H9 (cell line): ENCODE data around the gene SPTBN2. TPM values are rescaled to one million over a fixed set of nuclear protein-coding genes. Genes with fewer than 3 reads are reported as not detected.

Experiments used
- DNase-seq: peaks from one replicate; pipeline ENCODE4 v3.0.0-alpha.2; 2017
- H2AFZ ChIP-seq: one replicate; pipeline ENCODE4 v1.6.1; 2013; ENCODE audit warnings: mild to moderate bottlenecking, low read length, control low read depth, moderate library complexity
- H2AK5ac ChIP-seq: 2 replicates; pipeline ENCODE4 v1.6.1; 2013; ENCODE audit warnings: low read length, control low read depth, mixed read lengths; ENCODE audit not compliant: insufficient read length
- H2BK120ac ChIP-seq: one replicate; pipeline ENCODE4 v1.6.1; 2013; ENCODE audit warnings: low read depth, mild to moderate bottlenecking, low read length, control low read depth, inconsistent platforms; ENCODE audit not compliant: poor library complexity, severe bottlenecking
- H2BK12ac ChIP-seq: 2 replicates; pipeline ENCODE4 v1.6.1; 2013; ENCODE audit warnings: low read length, control low read depth, mixed read lengths, low read depth; ENCODE audit not compliant: insufficient read length
- H2BK15ac ChIP-seq: 2 replicates; pipeline ENCODE4 v1.6.1; 2013; ENCODE audit warnings: low read depth, low read length, control low read depth
- H2BK20ac ChIP-seq: one replicate; pipeline ENCODE4 v1.6.1; 2013; ENCODE audit warnings: low read depth, mild to moderate bottlenecking, low read length, control low read depth, inconsistent platforms; ENCODE audit not compliant: poor library complexity, severe bottlenecking
- H2BK5ac ChIP-seq: 2 replicates; pipeline ENCODE4 v1.6.1; 2013; ENCODE audit warnings: low read length, control low read depth, mixed read lengths; ENCODE audit not compliant: insufficient read length
- H3K14ac ChIP-seq: 2 replicates; pipeline ENCODE4 v1.6.1; 2013; ENCODE audit warnings: low read length, control low read depth; ENCODE audit not compliant: insufficient read depth
- H3K18ac ChIP-seq: 2 replicates; pipeline ENCODE4 v1.6.1; 2013; ENCODE audit warnings: low read depth, mild to moderate bottlenecking, mixed read lengths, low read length, control low read depth; ENCODE audit not compliant: insufficient read length
- H3K23ac ChIP-seq: 2 replicates; pipeline ENCODE4 v1.6.1; 2013; ENCODE audit warnings: low read length, control low read depth, mixed read lengths, low read depth; ENCODE audit not compliant: insufficient read length
- H3K23me2 ChIP-seq: 2 replicates; pipeline ENCODE4 v1.6.1; 2013; ENCODE audit warnings: low read depth, mild to moderate bottlenecking, mixed read lengths, low read length, control low read depth; ENCODE audit not compliant: insufficient read length, poor library complexity, severe bottlenecking
- H3K27ac ChIP-seq: 2 replicates; pipeline ENCODE4 v1.5.1; 2013; ENCODE audit warnings: low read length, control low read depth, mixed read lengths, low read depth; ENCODE audit not compliant: insufficient read length
- H3K27me3 ChIP-seq: 2 replicates; pipeline ENCODE4 v1.6.1; 2013; ENCODE audit warnings: low read length, control low read depth, inconsistent platforms; ENCODE audit not compliant: insufficient read depth
- H3K4ac ChIP-seq: 2 replicates; pipeline ENCODE4 v1.6.1; 2013; ENCODE audit warnings: low read depth, mild to moderate bottlenecking, control low read depth, inconsistent platforms, low read length, moderate library complexity
- H3K4me1 ChIP-seq: 2 replicates; pipeline ENCODE4 v1.6.1; 2013; ENCODE audit warnings: low read length, control low read depth, inconsistent platforms; ENCODE audit not compliant: insufficient read depth
- H3K4me2 ChIP-seq: 2 replicates; pipeline ENCODE4 v1.6.1; 2013; ENCODE audit warnings: low read length, control low read depth, mixed read lengths; ENCODE audit not compliant: insufficient read length, insufficient read depth
- H3K56ac ChIP-seq: 2 replicates; pipeline ENCODE4 v1.6.1; 2013; ENCODE audit warnings: low read depth, mild to moderate bottlenecking, mixed read lengths, low read length, control low read depth; ENCODE audit not compliant: insufficient read length
- H3K79me1 ChIP-seq: 2 replicates; pipeline ENCODE4 v1.6.1; 2013; ENCODE audit warnings: low read depth, mild to moderate bottlenecking, moderate library complexity, low read length, control low read depth, inconsistent platforms; ENCODE audit not compliant: insufficient read depth, poor library complexity, severe bottlenecking
- H3K79me2 ChIP-seq: 2 replicates; pipeline ENCODE4 v1.6.1; 2013; ENCODE audit warnings: low read length, control low read depth, inconsistent platforms; ENCODE audit not compliant: insufficient read depth
- H3K9ac ChIP-seq: 2 replicates; pipeline ENCODE4 v1.6.1; 2013; ENCODE audit warnings: low read length, control low read depth, mixed read lengths; ENCODE audit not compliant: insufficient read length; ENCODE audit errors: extremely low read depth
- H3K9me3 ChIP-seq: one replicate; pipeline ENCODE4 v1.6.1; 2013; ENCODE audit warnings: low read depth, low read length, inconsistent platforms; ENCODE audit not compliant: control insufficient read depth
- H3T11ph ChIP-seq: one replicate; pipeline ENCODE4 v1.6.1; 2013; ENCODE audit warnings: mild to moderate bottlenecking, low read length, control low read depth, inconsistent platforms
- H4K20me1 ChIP-seq: one replicate; pipeline ENCODE4 v1.6.1; 2013; ENCODE audit not compliant: control insufficient read depth, insufficient read length, insufficient read depth
- H4K5ac ChIP-seq: 2 replicates; pipeline ENCODE4 v1.6.1; 2013; ENCODE audit warnings: low read depth, mild to moderate bottlenecking, mixed read lengths, low read length, control low read depth; ENCODE audit not compliant: insufficient read length
- H4K8ac ChIP-seq: replicated peaks from 2 replicates; pipeline ENCODE4 v1.6.1; 2013; ENCODE audit warnings: low read length, control low read depth, mixed read lengths, low read depth; ENCODE audit not compliant: insufficient read length
- H4K91ac ChIP-seq: 2 replicates; pipeline ENCODE4 v1.6.1; 2013; ENCODE audit warnings: low read depth, mild to moderate bottlenecking, moderate library complexity, mixed read lengths, low read length, control low read depth; ENCODE audit not compliant: insufficient read length
- H3K27ac Mint-ChIP-seq, 3 experiments: 2 replicates in 2 of 3; 3 replicates in 1 of 3; pipeline ENCODE4 v1.8.0; 2020 to 2021; ENCODE audit warnings: mixed read lengths in 3 of 3, mild to moderate bottlenecking in 1 of 3, moderate library complexity in 1 of 3
- H3K27me3 Mint-ChIP-seq: 2 replicates; pipeline ENCODE4 v1.8.0; 2021; ENCODE audit warnings: low read depth, mild to moderate bottlenecking, moderate library complexity, mixed read lengths
- H3K36me3 Mint-ChIP-seq, 3 experiments: 2 replicates in 2 of 3; 3 replicates in 1 of 3; pipeline ENCODE4 v1.8.0; 2020 to 2021; ENCODE audit warnings: low read depth in 3 of 3, mixed read lengths in 3 of 3; ENCODE audit not compliant: insufficient read depth in 1 of 3
- H3K4me1 Mint-ChIP-seq, 2 experiments: 2 replicates each; pipeline ENCODE4 v1.8.0; 2020; ENCODE audit warnings: mixed read lengths in 2 of 2
- H3K4me3 Mint-ChIP-seq, 2 experiments: 2 replicates in 1 of 2; 3 replicates in 1 of 2; pipeline ENCODE4 v1.8.0; 2020 to 2021; ENCODE audit warnings: mild to moderate bottlenecking in 2 of 2, mixed read lengths in 2 of 2, moderate library complexity in 1 of 2
- H3K9me3 Mint-ChIP-seq, 2 experiments: 2 replicates in 1 of 2; 3 replicates in 1 of 2; pipeline ENCODE4 v1.8.0; 2020; ENCODE audit warnings: mild to moderate bottlenecking in 2 of 2, mixed read lengths in 2 of 2, moderate library complexity in 1 of 2
- WGBS: extraction: QIAGEN DNeasy Blood & Tissue Kit; methylation state at CpG from one replicate; pipeline ENCODE4 v1.1.7; 2013; ENCODE audit warnings: missing lambda C conversion rate, low lambda C conversion rate, mixed read lengths; ENCODE audit not compliant: insufficient read length; ENCODE audit errors: extremely low coverage; 5-methylcytosine and 5-hydroxymethylcytosine counted together
- total RNA-seq: library from RNA; stranded (reverse); gene quantifications from 2 replicates; pipeline ENCODE4 v1.2.1, GENCODE V29; 2021
- TF ChIP-seq, protein P1 (sequence below): fragments of 200-600 bp; sonication (generic); conservative IDR thresholded peaks from 3 replicates; pipeline ENCODE4 v1.8.0; 2021; ENCODE audit warnings: antibody characterized with exemption, mild to moderate bottlenecking

SPTBN2 gene
- total RNA-seq, 1 experiment from 2014 or later: 80.4 TPM

DNA sequence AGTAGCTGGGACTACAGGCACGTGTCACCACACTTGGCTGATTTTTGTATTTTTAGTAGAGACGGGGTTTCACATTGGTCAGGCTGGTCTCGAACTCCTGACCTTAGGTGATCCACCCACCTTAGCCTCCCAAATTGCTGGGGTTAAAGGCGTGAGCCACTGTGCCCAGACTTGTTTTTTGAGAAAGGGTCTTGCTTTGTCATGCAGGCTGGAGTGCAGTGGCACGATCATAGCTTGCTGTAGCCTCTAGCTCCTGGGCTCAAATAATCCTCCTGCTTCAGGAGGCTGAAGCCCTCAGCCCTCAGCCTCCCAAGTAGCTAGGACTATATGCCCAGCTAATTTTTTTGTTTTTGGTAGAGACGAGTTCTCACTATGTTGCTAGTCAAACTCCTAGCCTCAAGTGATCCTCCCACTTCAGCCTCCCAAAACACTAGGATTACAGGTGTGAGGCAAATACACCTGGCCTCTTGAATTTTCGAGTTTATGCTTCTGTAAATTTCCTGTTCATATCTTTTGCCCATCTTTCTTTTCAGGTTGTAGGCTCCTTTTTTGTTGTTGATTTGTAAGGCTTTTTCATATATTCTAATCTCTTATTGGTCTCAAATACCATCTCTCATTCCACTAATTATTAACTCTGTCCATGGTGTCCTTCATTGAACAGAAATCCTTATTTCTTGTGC, 47.9 kb downstream of the SPTBN2 start:
- no peak overlapping the region for H2BK20ac ChIP-seq
- H3T11ph ChIP-seq: no peak overlapping the region
- no peak overlapping the region for H4K5ac ChIP-seq
- H3K9ac ChIP-seq: no peak overlapping the region
- H3K18ac ChIP-seq: no peak overlapping the region
- H3K4me1 ChIP-seq: no peaks in the 10 kb centered on the region; the same call in 1 of the 2 replicates
- H2BK15ac ChIP-seq: no peak overlapping the region
- H3K23ac ChIP-seq: no peak overlapping the region
- TF ChIP-seq, protein P1, sequence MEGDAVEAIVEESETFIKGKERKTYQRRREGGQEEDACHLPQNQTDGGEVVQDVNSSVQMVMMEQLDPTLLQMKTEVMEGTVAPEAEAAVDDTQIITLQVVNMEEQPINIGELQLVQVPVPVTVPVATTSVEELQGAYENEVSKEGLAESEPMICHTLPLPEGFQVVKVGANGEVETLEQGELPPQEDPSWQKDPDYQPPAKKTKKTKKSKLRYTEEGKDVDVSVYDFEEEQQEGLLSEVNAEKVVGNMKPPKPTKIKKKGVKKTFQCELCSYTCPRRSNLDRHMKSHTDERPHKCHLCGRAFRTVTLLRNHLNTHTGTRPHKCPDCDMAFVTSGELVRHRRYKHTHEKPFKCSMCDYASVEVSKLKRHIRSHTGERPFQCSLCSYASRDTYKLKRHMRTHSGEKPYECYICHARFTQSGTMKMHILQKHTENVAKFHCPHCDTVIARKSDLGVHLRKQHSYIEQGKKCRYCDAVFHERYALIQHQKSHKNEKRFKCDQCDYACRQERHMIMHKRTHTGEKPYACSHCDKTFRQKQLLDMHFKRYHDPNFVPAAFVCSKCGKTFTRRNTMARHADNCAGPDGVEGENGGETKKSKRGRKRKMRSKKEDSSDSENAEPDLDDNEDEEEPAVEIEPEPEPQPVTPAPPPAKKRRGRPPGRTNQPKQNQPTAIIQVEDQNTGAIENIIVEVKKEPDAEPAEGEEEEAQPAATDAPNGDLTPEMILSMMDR: no peak
- no peaks in the 10 kb centered on the region for H3K9me3 Mint-ChIP-seq
- H3K23me2 ChIP-seq: peaks cover 14% of the 10 kb centered on the region
- peaks cover 10 to 31% (median 28%) of the 10 kb centered on the region in 3 experiments for H3K36me3 Mint-ChIP-seq
- H3K79me1 ChIP-seq: no peaks in the 10 kb centered on the region
- H2BK12ac ChIP-seq: no peak overlapping the region
- no peak overlapping the region for H4K8ac ChIP-seq
- no peaks in the 10 kb centered on the region; the same call in 1 of the 2 replicates for H3K27me3 Mint-ChIP-seq
- H2AK5ac ChIP-seq: no peak overlapping the region
- no peak overlapping the region for H2AFZ ChIP-seq
- H3K4me2 ChIP-seq: no peak overlapping the region
- no peak overlapping the region for H3K56ac ChIP-seq
- no peak overlapping the region for H3K4me3 Mint-ChIP-seq
- no peak for DNase-seq
- H3K14ac ChIP-seq: no peak overlapping the region
- no peak overlapping the region for H3K4ac ChIP-seq
- H3K27ac Mint-ChIP-seq: no peak overlapping the region
- H3K27ac ChIP-seq: no peak overlapping the region
- no peak overlapping the region for H2BK5ac ChIP-seq
- H3K79me2 ChIP-seq: no peaks in the 10 kb centered on the region; the same call in 1 of the 2 replicates
- H3K27me3 ChIP-seq: no peaks in the 10 kb centered on the region
- H2BK120ac ChIP-seq: no peak overlapping the region
- H3K9me3 ChIP-seq: no peaks in the 10 kb centered on the region
- H4K91ac ChIP-seq: no peak overlapping the region
- H3K4me1 Mint-ChIP-seq: peaks cover 19 to 22% of the 10 kb centered on the region in 2 experiments
- no peaks in the 10 kb centered on the region for H4K20me1 ChIP-seq
- no CpG with 5 or more reads among the region's 7 CpGs for WGBS
